GM19240 (cell line): ENCODE measurements around the gene DTX1.
"Not testable (repeated sequence)": the region's sequence is repeated elsewhere in the genome, so short reads cannot be mapped to it uniquely, and the experiment has no call there.

Source experiments
- DNase-seq: peaks from one replicate; pipeline ENCODE4 v3.0.0; 2011; ENCODE audit warnings: low spot score; ENCODE audit not compliant: insufficient read length

The DTX1 gene

DNA sequence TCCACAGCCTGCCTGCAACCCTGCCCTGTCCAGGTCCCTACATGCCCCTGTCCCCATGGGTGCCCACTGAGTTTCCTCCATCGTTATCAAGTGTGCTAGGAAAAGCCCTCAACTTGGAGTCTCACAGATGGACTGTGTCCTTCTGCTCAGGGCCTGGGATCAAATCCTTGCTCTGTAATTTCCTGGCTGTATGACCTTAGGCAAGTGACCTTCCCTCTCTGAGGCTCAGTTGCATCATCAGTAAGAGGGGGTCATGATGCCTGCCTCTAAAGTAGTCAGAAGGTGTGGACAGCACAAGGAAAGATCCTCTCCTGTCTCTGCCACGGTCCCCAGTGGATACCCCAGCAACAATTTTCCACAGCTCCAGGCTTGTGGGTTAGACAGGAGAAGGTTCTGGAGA is 56.9 kb downstream of the DTX1 start:
- DNase-seq: no peak

DNA sequence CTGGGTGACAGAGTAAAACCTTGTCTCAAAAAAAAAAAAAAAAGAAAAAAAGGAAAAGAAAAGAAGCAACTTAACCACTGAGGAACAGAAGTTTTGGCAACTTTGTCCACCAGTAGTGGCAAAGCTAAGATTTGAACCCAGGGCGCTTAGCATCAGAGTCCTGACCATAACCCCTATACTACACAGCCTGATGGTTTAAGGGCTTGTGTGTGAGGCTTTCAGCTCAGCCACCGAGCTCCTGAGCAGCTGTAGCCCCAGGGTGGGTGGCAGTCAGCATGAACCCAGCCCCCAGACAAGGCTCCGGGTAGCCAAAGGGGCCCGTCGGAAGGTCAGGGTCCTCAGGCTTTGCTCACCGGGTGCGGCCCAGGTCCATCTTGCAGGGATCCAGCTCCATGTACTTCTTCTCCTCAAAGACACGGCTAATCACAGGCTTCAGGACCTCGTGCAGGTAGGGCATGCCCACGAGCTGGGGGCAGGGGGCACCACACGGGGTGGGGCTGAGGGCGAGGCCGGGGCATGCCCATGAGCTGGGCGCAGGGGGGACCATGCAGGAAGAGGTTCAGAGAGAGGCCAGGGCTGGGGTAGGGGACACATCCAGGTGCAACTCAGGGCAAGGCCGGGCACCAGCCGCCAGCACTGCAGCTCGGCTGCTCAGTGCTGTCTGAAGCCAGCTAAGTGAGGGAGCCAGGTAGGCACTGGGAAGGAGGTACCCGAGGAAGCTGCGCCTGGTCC is 58.1 kb downstream of the DTX1 start:
- DNase-seq: no peak

DNA sequence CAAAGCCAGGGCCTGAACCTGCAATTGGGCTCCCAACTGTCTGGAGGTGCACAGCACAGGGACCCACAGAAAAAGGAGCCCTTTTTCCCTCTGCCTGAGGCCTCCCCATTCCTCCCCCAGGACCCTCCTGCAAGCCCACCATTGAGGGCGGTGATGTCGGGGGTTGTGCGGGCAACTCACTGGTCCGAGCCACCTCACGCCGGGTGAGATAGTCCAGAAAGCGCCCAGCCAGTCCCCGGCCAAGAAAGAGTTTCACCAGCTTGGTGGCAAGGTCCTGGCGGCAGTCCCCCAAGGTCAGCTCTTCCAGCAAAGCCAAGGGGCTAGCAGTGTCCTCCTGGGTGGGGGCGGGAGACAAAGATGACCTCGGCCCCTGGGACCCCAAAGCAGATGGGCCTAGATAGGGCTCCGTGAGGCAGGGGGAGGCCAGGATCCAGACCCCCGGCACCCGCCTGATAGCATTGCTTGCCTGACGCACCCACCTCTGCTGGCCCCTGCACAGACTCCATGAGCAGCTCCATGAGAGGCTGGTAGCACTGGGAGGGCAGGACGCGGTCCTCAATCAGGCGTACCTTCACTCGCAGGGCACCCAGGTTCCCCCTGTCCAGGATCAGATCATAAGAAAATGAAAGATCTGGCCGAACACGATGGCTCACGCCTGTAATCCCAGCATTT is 59.1 kb downstream of the DTX1 start:
- no peak for DNase-seq

DNA sequence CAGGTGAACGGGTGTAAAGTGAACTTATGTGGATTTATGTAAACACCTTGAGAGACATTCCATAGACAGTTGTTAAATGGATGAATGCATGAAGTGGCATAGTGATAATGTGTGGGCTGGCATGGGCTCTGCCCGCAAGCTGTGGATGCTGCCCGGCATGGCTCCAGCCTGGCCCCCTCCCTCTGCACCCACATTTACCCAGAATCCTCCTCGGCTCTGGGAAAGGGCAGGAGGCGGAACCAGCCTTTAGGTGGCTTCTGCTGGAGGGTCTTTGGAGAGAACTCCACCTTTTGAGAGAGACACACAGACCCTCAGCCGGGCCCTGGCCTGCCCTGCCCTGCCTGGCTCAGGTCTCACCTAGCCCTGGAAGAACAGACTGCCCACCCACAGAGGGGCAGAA is 60.3 kb downstream of the DTX1 start:
- no peak for DNase-seq

DNA sequence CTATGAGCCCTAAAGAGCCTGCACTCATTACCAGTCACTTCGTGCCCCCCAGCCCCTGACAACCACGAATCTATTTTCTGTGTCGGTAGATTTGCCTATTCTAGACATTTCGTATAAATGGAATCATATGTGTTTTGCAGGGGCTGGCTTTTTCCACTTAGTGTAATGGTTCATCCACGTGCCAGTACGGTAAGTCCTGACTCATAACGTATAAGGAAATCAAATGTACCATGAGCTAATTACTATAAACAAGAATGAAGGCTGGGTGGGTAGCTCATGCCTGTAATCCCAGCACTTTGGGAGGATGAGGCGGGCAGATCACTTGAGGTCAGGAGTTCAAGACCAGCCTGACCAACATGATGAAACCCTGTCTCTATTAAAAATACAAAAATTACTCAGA is 61.2 kb downstream of the DTX1 start:
- DNase-seq: not testable (repeated sequence)

DNA sequence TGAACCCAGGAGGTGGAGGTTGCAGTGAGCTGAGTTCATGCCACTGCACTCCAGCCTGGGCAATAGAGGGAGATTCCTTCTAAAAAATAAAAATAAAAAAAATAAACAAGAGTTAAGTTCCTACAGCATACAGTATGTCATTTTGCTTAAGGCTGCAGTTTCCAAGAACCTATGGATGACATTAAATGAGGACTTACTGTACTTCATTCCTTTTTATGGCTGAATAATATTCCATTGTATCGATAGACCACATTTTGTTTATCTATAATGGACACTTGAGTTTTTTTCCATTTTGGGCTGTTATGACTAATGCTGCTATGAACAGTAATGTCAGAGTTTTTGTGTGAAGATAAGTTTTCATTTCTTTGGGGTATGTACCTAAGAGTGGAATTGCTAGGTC is 61.6 kb downstream of the DTX1 start:
- DNase-seq: no peak

DNA sequence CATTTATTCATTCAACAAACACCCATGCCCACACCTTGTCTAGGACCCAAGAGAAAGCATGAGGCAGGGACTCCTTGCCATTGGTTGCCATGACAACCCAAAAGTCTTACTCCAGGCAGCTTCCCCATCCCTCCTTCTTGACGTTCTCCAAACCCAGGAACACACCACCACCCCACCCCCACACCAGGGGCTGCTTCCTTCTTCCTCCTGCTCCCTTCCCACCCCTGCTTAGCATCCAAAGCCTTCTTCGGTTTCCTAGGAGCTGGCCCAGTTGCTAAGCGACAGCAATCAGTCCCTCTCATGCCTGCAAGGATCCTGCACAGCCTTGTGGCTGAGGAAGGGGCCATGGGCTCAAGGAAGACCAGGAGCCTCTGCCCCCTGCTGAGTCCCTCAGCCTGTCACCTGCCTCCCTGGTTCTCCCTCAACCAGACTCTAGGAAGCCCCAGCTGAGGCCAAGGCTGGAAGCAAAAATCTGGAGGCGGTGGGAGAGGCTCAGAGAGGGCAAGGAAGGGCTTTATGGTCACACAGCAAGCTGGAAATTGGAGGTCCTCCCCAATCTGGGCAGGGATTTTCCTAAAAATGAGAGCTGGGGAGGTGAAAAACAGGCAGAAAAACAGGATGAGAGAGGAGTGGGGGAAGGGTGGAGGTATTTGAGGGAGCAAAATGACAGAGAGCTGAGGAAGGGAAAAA is 63.6 kb downstream of the DTX1 start:
- DNase-seq: no peak

DNA sequence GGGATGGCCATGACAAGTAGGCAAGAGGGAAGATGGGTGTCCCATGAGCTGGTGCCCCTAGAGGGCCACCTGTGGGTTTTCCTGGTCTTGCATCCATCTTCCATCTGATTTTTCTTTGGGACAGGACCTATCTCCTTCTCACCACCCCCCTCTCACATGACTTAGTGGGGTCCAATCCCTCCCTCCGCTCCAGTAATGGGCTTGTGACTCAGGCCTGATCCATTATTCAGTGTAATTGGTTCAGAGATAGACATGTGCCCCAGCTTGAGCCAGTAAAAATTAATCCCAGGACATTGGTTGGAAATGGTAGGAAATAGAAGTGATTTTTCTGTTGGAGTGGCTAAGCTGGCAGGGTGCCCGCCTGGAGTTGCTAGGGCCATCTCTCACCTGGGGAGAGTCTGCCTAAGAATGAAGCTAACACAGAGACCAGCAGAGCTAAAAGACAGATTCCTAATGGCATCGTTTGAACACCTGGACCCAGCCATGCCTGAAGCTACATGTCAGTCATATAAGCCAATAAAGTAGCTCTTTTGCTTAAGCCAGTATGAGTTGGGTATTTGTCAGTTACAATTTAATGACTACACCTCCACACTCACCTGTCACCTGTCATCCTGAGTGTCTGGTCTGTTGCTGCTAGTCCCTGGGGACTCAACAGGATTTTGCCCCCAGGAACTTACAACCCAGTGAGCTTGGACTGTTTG is 64.3 kb downstream of the DTX1 start:
- no peak for DNase-seq

DNA sequence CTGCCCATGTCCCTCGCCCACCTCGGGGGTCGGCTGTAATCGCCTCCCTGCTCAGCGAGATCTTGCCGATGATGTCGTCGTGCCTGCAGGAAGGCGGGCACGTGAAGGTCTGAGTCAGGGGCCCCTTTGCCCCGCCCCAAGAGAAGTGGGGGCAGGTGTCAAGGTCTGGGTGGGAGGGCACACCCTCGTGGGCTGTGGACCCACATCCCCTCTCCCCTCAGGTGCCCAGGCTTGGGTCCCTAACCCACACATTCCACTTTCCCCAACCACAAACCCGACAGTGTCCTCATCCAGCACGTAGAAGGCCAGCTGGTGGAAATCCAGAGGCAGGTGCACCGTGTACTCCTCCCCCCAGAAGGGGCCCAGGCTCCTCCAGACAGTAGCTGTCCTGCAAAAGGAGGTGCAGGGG is 71.3 kb downstream of the DTX1 start:
- DNase-seq: no peak

DNA sequence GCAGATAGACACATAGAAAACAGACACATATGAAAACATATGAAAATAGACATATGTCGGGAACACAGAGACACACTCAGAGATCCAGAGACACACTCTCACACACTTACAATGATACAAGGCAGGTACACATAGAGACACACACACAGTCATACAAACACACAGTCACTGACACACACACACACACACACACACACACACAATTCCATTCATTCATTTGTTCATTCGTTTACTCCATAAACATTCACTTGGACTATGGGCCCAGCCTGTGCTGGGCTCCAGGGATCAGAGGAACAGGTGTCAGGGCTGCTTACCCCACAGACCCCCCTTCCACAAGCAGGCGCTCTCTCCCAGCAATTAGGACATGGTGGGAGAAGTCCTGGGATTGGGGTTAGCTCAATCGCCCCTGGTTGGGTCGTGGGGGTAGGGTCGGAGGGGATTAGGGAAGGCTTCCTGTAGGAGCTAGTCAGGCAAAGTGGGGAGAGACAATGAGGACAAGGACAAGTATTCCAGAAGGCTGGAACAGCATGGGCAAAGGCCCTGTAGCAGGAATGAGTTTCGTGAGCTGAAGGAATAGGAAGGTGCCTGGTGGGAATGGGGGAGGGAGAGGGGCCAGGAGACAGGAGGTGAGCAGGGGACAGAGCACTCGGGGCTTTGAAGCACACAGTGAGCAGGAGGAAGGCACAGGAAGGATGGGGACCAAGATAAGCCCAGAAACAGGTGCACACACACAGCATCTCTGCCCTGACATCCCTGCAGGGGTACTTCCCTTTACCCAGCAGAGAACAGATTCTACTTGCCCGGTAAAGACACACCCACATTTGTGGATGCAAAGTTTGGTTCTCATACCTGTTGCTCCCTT is 72.5 kb downstream of the DTX1 start:
- DNase-seq: no peak

DNA sequence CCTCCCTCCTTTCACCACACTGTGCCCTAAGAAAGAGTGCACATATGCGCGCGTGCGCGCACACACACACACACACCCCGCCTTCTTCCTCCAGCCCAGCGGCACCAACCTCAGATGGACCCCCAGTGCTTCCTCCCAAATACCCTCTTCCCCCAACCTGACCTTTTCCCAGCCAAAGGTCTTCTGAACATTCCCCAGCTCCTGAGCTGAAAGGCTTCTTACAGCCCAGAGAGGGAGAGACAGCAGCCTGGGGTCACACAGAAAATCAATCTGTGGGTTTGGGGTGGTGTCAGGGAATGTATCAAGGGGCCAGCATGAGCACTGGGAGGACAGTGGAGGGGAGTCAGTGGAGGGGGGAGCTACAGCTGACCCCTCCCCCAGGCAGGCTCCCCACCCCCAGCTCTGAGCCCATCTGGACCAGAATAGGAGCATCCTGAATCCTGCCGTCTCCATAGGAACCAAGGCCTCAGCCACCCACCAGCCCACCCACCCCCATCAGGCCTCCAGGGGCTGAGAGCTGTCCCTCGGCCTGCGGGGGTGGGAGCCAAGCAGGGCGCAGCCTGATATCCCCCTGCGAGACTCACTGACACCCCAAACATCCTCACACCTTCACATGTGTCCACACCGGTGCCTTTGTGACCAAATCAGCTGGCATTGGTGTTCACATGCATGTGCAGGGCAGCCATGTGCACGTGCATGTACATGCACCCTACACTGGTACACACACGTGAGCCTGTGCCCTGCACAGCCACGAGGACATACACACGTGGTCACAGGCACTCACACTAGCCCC is 73.3 kb downstream of the DTX1 start:
- DNase-seq: no peak

DNA sequence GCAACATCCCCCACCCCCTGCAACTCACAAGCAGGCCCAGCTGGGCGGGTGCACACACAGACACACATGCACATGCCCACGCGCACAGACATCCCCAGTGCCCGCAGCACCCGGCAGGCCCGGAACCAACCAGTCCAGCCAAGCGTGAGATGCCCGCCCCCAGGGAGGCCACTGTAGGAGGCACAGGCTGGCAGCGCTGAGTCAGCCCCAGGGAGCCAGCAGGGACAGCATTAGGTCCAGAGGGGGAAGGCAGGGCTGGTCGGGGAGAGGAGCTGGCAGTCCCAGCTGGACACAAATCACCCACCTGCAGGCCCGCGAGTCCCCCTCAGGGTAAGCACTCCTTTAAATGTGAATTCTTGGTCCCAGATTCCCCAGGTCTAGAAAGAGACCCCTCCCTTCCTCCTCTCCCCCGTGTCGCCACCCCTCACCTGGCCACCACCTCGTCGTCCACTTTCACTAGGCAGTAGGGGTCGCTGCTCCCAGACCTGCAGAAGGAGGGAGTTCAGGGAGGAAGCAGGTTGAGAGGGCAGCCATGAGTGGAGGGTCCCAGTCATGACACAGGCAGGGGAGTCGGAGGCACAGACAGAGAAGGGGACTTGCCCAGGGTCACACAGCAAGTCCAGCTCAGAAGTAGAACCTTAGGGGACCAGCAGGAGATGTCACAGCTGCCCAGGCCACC is 74.1 kb downstream of the DTX1 start:
- no peak for DNase-seq

DNA sequence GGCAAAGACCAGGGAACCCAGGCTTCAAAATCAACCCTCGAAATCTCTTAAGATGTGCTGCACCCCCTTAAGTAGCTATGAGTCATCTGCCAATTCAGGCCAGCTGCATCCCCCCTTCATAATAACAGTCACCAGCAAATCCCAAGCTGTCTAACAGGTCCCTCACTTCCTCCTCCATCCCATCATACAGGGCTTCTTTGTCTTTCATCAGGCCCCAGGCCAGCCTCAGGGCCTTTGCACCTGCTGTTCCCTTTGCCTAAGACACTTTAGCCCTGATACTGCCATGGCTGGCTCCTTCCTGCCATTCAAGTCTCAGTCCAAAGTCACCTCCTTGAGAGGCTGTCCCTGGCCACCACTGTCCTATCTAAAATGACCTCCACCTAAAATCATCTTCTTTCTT is 75.0 kb downstream of the DTX1 start:
- DNase-seq: no peak

DNA sequence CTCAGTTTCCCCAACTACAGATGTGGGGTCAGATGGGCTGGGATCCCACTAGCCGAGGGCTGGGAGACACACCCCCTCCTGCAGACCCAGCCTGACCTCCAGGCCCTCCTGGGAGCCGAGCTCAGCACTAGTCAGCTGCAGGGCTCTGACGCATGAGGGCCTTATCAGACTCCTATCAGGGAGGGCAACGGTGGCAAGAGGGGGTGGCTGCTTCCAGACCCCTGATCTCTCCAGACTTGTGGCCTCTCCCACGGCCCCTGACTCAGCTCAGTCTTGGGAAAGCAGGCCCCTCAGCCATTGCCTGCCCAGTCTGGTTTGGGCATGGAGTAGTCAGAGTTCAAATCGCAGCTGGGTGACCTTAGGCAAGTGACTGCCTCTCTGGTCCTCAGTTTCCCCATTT is 76.5 kb downstream of the DTX1 start:
- no peak for DNase-seq

DNA sequence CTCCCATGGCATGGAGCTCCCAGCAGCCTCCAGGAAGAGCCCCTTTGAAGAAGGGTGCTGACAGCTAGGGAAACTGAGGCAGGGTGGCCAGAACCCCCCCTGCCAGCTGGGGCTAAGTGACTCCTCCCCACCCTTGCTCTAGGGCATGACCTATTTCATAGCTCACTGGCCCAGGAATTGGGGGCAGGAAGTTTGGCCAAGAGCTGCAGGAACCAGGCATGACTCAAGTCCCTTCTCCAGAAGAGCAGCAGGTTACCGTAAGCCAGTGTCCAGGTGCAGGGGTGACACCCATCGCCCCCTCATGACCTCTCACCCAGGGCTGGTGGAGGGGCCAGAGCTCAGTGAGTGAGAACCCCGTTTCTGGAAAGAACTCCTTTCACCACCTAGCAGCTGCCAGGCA is 77.1 kb downstream of the DTX1 start:
- no peak for DNase-seq

DNA sequence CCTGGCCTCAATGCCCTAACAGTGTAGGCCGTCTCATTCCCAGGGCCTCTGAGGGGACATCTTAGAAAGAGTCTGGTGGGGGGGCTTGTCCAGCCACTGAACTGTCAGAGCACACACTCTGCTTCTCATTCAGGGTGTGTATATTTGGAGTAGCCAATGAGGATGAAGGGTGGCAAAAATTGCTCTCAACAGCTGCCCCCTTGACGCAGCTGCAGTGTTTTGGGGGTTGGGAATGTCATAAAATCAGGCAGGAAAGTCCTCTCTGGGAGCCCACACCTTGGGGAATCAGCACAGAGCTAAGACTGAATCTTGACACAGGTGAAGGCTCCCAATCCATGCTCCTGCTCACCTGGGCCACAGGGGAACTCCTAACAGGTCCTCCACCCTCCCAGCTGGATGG is 77.5 kb downstream of the DTX1 start:
- no peak for DNase-seq

DNA sequence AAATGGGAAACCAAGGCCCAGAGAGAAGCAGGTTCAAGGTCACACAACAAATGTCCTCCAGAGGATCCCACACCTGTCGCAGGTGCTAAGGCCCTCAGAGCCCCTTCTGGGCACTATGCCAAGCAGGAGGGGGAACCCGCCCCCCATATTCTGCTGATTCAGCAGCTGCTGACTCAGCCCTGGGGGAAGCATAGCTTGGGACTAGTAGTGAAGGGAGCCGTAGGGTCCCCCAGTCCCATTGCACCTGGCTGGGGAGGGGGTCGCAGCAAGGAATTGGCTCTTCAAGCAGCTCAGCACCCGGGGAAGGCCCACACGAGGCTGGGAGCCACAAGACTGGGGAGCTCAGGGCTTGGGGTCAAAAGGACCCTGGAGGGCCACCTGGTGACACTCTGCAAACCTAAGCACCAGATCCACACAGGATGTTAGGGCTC is 78.0 kb downstream of the DTX1 start:
- DNase-seq: no peak

DNA sequence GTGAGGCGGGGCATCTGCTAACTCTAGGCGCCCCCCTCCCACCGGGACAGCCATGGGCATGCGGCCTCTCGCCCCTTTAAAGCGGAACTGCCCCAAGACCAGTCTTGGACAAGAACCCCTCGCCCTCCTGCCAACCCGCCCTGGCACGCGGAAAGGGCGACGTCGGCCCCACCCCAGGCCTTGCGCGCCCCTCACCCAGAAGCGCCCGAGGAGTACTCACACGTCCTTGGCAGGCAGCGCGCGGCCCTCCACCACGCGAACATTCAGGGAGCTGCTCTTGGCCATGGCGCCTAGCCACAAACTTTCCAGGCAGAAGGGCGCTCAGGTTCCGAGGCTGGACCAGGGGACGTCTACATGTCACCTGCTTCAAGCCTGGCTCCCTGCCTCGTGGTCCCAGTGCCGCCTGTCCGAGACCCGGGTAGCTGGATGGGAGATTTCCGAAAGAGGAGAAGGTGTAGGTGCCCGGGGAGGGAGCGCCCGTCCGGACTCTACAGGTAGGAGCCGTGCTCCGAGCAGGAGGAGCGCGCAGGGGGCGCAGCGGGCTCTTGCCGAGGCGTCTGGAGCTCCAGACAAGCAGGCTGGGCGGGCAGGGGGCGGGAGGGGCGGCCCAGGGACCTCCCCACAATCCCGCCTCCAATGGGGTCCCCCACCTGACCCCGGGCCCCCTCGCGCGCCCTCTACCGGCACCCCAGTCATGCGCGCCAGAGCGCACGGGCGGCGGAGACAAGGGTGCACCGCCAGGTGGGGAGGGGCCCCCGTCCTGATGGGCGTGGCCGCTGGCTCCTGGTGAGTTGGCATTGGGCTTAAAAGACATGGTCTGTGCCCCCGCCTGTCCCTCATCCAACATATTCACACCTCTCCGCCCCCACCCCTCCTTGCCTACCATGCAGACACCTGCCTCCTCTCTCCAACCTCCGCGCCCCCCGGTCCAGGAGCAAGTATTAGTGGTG is 78.9 kb downstream of the DTX1 start, which contains the start of gene RASAL1:
Gene RASAL1 (minus strand): TSS at position 584 of the 950 bp plus-strand sequence. CDS start 299 bp downstream, at position 285.
- no peak for DNase-seq
